HepG2 (cell line): ENCODE measurements around the gene BPIFA1. TPM values are rescaled to one million over a fixed set of nuclear protein-coding genes. Genes with fewer than 3 reads are reported as not detected.

Experiments
- CREB3 ChIP-seq: sonication (generic); formaldehyde crosslinking; IDR thresholded peaks from 2 replicates; pipeline ENCODE4 v1.5.0; 2020; ENCODE audit warnings: missing genetic modification reagents
- MIXL1 ChIP-seq: IDR thresholded peaks from 2 replicates; pipeline ENCODE4 v1.6.1; 2016
- MYPOP ChIP-seq: sonication (generic); formaldehyde crosslinking; IDR thresholded peaks from 2 replicates; pipeline ENCODE4 v1.8.1; 2023; ENCODE audit warnings: mild to moderate bottlenecking, moderate library complexity, missing genetic modification reagents
- NCOA1 ChIP-seq: sonication (generic); formaldehyde crosslinking; IDR thresholded peaks from 2 replicates; pipeline ENCODE4 v1.9.0; 2021; ENCODE audit warnings: missing genetic modification reagents
- NR0B2 ChIP-seq: sonication (generic); formaldehyde crosslinking; IDR thresholded peaks from 2 replicates; pipeline ENCODE4 v1.4.0; 2020; ENCODE audit warnings: mild to moderate bottlenecking, missing genetic modification reagents
- PAX8 ChIP-seq: sonication (generic); formaldehyde crosslinking; IDR thresholded peaks from 2 replicates; pipeline ENCODE4 v1.8.0; 2022; ENCODE audit warnings: mild to moderate bottlenecking, missing genetic modification reagents, borderline replicate concordance
- PHB2 ChIP-seq: fragments of 450-650 bp; IDR thresholded peaks from 2 replicates; pipeline ENCODE4 v1.6.1; 2018; ENCODE audit not compliant: partially characterized antibody
- PHF21A ChIP-seq: sonication (generic); formaldehyde crosslinking; IDR thresholded peaks from 2 replicates; pipeline ENCODE4 v1.5.0; 2020; ENCODE audit warnings: mild to moderate bottlenecking, missing genetic modification reagents
- POLR2G ChIP-seq: fragments of 200-400 bp; formaldehyde crosslinking; IDR thresholded peaks from 2 replicates; pipeline ENCODE4 v1.6.1; 2018; ENCODE audit warnings: mild to moderate bottlenecking, low read depth, low read length, moderate library complexity
- RFX3 ChIP-seq: IDR thresholded peaks from 2 replicates; pipeline ENCODE4 v1.6.1; 2016; ENCODE audit warnings: missing biosample characterization, missing genetic modification reagents
- SIX4 ChIP-seq: sonication (generic); formaldehyde crosslinking; IDR thresholded peaks from 2 replicates; pipeline ENCODE4 v1.4.0; 2020; ENCODE audit warnings: missing genetic modification reagents
- THAP8 ChIP-seq: sonication (generic); formaldehyde crosslinking; IDR thresholded peaks from 2 replicates; pipeline ENCODE4 v1.5.1; 2020; ENCODE audit warnings: missing genetic modification reagents, mild to moderate bottlenecking, borderline replicate concordance
- ZBTB10 ChIP-seq: sonication (generic); formaldehyde crosslinking; IDR thresholded peaks from 2 replicates; pipeline ENCODE4 v1.4.0; 2020; ENCODE audit warnings: missing genetic modification reagents, borderline replicate concordance
- ZHX1 ChIP-seq: sonication (generic); formaldehyde crosslinking; IDR thresholded peaks from 2 replicates; pipeline ENCODE4 v1.8.1; 2022; ENCODE audit warnings: low read depth, mild to moderate bottlenecking, missing genetic modification reagents
- ZNF205 ChIP-seq: IDR thresholded peaks from 2 replicates; pipeline ENCODE4 v1.6.1; 2018; ENCODE audit warnings: missing biosample characterization, missing genetic modification reagents
- ZNF280D ChIP-seq: sonication (generic); formaldehyde crosslinking; IDR thresholded peaks from 2 replicates; pipeline ENCODE4 v1.5.1; 2020; ENCODE audit warnings: mild to moderate bottlenecking, missing genetic modification reagents
- ZNF350 ChIP-seq: sonication (generic); formaldehyde crosslinking; IDR thresholded peaks from 2 replicates; pipeline ENCODE4 v1.4.0; 2020; ENCODE audit warnings: mild to moderate bottlenecking, low read depth, missing genetic modification reagents, borderline replicate concordance
- ZNF501 ChIP-seq: sonication (generic); formaldehyde crosslinking; IDR thresholded peaks from 2 replicates; pipeline ENCODE4 v1.5.1; 2020; ENCODE audit warnings: mild to moderate bottlenecking, moderate library complexity, missing genetic modification reagents
- polyA plus RNA-seq, 8 experiments: library from polyadenylated mRNA; depleted of rRNA in 3 of 8; stranded (reverse) in 7 of 8; unstranded in 1 of 8; fragments of >200 nt; fragmentation: Illumina TruSeq in 4 of 8; extraction: Trizol in 4 of 8; gene quantifications; 2 replicates each; pipeline versions ENCODE4 v1.2.1 to v1.2.3, GENCODE V29; 2011 to 2016; ENCODE audit warnings: low read depth in 4 of 8, missing spikeins in 1 of 8, mixed read lengths in 1 of 8; ENCODE audit not compliant: insufficient read depth in 1 of 8
- total RNA-seq, 5 experiments: library from RNA; depleted of rRNA; stranded (reverse); fragments of >200 nt; fragmentation: Illumina TruSeq; extraction: Trizol; gene quantifications; 2 replicates each; pipeline ENCODE4 v1.2.3, GENCODE V29; 2016; ENCODE audit warnings: low read depth in 1 of 5

Gene BPIFA1
- total and polyA plus RNA-seq, 2 of the 13 experiments (the other 11 are each of a cell fraction or from before 2014, with no cell fraction given), result not detected

- TF ChIP-seq ZNF280D (CRISPR knock-in tag), result peak; percentile 82
- peak; percentile 94 for TF ChIP-seq ZNF205
- peak; percentile 86 for TF ChIP-seq ZHX1 (CRISPR knock-in tag)
- peak; percentile 99 for TF ChIP-seq MIXL1 (CRISPR knock-in tag)
- peak; percentile 84; the same call in 1 of the 2 replicates for TF ChIP-seq NR0B2
- peak; percentile 45; the same call in 1 of the 2 replicates for TF ChIP-seq PAX8 (CRISPR knock-in tag)
- TF ChIP-seq ZNF501 (CRISPR knock-in tag), result peak; percentile 54
- TF ChIP-seq CREB3 (CRISPR knock-in tag), result peak; percentile 96
- TF ChIP-seq MYPOP (CRISPR knock-in tag), result peak; percentile 92
- 0 out of 2 replicates have a peak, but pooled peaks have one; percentile 36 for TF ChIP-seq ZNF350 (CRISPR knock-in tag)
- no peak for TF ChIP-seq THAP8 (CRISPR knock-in tag)
- no peak for TF ChIP-seq NCOA1 (CRISPR knock-in tag)
- TF ChIP-seq PHB2, result no peak
- TF ChIP-seq RFX3 (CRISPR knock-in tag), result 0 out of 2 replicates have a peak, but pooled peaks have one; percentile 45
- TF ChIP-seq POLR2G, result no peak
- peak; percentile 91 for TF ChIP-seq SIX4 (CRISPR knock-in tag)
- TF ChIP-seq ZBTB10 (CRISPR knock-in tag), result peak; percentile 86
- no peak for TF ChIP-seq PHF21A
Measured at GRCh38 chr20:33209789-33210188, 26.0 kb upstream of the BPIFA1 start (continued).
